PC-3 (cell line): ENCODE results near the gene SRGN.

Source experiments
- CTCF ChIP-seq: fragments of 300-600 bp; sonication (generic); conservative IDR thresholded peaks from 2 replicates; pipeline ENCODE4 v1.5.1; 2017; ENCODE audit warnings: antibody characterized with exemption, low read depth, mild to moderate bottlenecking, low read length
- EZH2 ChIP-seq: fragments of 300-600 bp; sonication (generic); IDR thresholded peaks from one replicate; pipeline ENCODE4 v1.6.1; 2017; ENCODE audit warnings: antibody characterized with exemption, mild to moderate bottlenecking, low read length; ENCODE audit not compliant: unreplicated experiment

- no peak for TF ChIP-seq CTCF
- no peak for TF ChIP-seq EZH2
These were observed 20.7 kb upstream of the SRGN start for GRCh38 chr10:69067189-69067588.
